Upper lobe of right lung (tissue), 1 donor: Measurements from ENCODE around the gene SLMAP. TPM values are rescaled to one million over a fixed set of nuclear protein-coding genes. Genes with fewer than 3 reads are reported as not detected.
A peak's percentile ranks its signal among the peaks of the same experiment; 100 is the strongest.

Experiments used
- ATAC-seq: fragments of 200-7000 bp; cut with Tn5 transposase; one replicate; pipeline ENCODE4 v1.9.1; 2020; ENCODE audit warnings: mild to moderate bottlenecking, moderate library complexity
- DNase-seq: peaks from one replicate; pipeline ENCODE4 v3.0.0-alpha.2; 2020
- H3K27ac ChIP-seq: fragments of 200-600 bp; one replicate; pipeline ENCODE4 v1.8.0; 2022
- H3K27me3 ChIP-seq: fragments of 200-600 bp; one replicate; pipeline ENCODE4 v1.8.0; 2022; ENCODE audit warnings: mild to moderate bottlenecking
- H3K36me3 ChIP-seq: fragments of 200-600 bp; one replicate; pipeline ENCODE4 v1.8.0; 2022
- H3K4me1 ChIP-seq: fragments of 200-600 bp; one replicate; pipeline ENCODE4 v1.8.0; 2022
- H3K4me3 ChIP-seq: fragments of 200-600 bp; one replicate; pipeline ENCODE4 v1.8.0; 2022; ENCODE audit warnings: mild to moderate bottlenecking
- H3K9me3 ChIP-seq: fragments of 200-600 bp; one replicate; pipeline ENCODE4 v1.8.0; 2022
- intact Hi-C: fragments of 100-400 bp; cut with DNase I; formaldehyde crosslinking; loops from one replicate; pipeline ENCODE4 v1.11.0; 2022
- total RNA-seq: library from RNA; stranded (reverse); fragmentation: NEBNext Ultra II Directional; extraction: Animal tissue kit (Norgen Biotek cat#: 25700); gene quantifications from one replicate; pipeline ENCODE4 v1.2.1, GENCODE V29; 2021
- TF ChIP-seq, protein P1 (sequence below): fragments of 200-600 bp; IDR thresholded peaks from one replicate; pipeline ENCODE4 v1.8.0; 2022; ENCODE audit warnings: antibody characterized with exemption
- donor health status: DM: no; HTN: yes; CAD: no; lungs with severe emphysema.

The SLMAP gene
- total RNA-seq, 1 donor from 2014 or later, result 65.2 TPM

DNA sequence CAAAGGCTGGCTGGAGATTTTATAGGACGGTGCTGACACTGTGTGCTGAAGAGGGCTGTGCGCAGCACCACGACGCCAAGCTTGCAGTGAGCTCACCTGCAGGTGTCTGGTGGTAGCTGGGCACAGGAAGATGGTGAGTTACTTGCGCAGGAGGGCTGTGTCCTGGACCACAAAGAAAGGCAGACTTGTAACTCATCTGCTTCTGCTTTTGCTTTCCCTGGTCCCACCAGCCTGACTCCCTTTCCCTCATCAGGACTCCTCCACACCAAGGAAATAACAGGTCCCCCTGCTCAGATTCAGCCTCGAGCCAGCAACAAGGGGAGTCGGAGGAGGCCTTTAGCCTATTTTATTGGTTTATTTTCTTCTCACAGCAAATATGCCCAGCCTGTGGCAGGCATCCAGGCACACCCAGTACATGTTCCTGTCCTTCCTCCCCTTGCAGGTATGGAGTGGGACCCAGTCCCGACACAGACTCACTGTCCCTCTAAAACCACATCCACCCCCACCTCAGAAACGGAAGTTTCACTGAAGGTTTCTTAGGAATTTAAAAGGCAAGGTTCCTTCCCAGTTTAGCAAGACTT lies 216.5 kb downstream of the SLMAP start:
- Histone ChIP-seq H3K27ac (no peak overlapping the region), H3K27me3 (no peaks in the 10 kb centered on the region), H3K4me1 (no peaks in the 10 kb centered on the region), H3K36me3 (no peaks in the 10 kb centered on the region), H3K9me3 (no peaks in the 10 kb centered on the region), H3K4me3 (no peak overlapping the region)
- TF ChIP-seq, protein P1, sequence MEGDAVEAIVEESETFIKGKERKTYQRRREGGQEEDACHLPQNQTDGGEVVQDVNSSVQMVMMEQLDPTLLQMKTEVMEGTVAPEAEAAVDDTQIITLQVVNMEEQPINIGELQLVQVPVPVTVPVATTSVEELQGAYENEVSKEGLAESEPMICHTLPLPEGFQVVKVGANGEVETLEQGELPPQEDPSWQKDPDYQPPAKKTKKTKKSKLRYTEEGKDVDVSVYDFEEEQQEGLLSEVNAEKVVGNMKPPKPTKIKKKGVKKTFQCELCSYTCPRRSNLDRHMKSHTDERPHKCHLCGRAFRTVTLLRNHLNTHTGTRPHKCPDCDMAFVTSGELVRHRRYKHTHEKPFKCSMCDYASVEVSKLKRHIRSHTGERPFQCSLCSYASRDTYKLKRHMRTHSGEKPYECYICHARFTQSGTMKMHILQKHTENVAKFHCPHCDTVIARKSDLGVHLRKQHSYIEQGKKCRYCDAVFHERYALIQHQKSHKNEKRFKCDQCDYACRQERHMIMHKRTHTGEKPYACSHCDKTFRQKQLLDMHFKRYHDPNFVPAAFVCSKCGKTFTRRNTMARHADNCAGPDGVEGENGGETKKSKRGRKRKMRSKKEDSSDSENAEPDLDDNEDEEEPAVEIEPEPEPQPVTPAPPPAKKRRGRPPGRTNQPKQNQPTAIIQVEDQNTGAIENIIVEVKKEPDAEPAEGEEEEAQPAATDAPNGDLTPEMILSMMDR, result no peak
- no peak for DNase-seq
- ATAC-seq, result peak; percentile 20
- intact Hi-C loops, result no loop called here

DNA sequence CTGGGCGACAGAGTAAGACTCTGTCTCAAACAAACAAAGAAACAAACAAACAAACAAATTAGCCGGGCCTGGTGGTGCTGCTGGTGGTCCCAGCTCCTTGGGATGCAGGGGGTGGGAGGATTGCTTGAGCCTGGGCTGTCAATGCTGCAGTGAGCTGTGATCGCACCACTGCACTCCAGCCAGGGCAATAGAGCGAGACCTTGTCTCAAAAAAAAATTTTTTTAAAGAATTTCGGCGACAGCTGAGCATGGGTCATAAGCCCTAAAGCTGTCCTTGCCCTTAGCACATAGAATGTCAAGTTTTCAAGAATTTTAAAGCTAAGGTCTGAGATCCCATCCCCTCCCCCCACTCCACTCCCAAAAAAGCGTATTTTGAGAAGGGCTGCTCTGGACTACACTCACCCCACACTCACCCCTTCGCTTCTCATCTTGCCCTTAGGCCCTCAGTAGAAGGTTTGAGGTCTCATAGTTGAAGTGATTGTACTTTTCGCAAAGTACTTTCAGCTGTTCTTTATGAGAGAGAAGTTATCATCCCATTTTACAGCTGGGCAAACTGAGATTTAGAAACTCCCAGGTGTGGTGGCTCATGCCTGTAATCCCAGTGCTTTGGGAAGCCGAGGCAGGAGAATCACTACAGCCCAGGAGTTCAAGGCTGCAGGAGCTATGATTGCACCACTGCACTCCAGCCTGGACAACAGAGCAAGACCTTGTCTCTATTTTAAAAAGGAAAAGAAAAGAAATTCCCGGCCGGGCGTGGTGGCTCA lies 217.8 kb downstream of the SLMAP start:
- TF ChIP-seq, protein P1, result no peak
- ATAC-seq, result no peak
- intact Hi-C loops, result no loop called here
- H3K4me1 ChIP-seq, result no peaks in the 10 kb centered on the region
- no peak overlapping the region for H3K4me3 ChIP-seq
- H3K27me3 ChIP-seq, result no peaks in the 10 kb centered on the region
- H3K9me3 ChIP-seq, result no peaks in the 10 kb centered on the region
- no peak overlapping the region for H3K27ac ChIP-seq
- no peak for DNase-seq
- H3K36me3 ChIP-seq, result no peaks in the 10 kb centered on the region

DNA sequence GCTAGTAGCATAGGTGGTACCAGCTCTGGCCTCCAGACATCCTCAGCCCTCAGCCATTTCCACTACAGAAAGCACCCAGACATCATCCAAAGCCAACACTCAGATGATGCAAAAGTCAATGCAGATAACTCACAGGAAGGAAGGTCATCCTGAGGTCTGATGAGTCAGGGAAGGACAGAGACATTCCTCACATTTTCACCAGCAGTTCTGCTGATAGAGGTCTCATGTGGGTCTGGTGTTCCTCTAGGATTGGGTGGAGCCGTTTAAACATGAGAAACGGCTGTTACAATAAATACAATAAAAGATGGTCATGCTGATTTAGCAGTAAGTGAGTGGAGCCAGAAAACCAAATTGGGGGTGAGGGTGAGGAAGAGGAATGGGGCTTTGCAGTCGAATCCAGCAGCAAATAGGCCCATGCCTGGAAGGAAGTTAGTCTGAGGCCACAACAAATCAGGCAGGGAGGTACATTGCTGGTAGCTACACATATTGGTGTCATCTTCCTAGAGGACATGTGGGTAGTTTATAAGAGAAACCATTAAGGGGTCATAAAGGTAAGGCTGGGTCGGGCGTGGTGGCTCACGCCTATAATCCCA lies 218.8 kb downstream of the SLMAP start:
- no peaks in the 10 kb centered on the region for H3K4me1 ChIP-seq
- H3K27me3 ChIP-seq, result no peaks in the 10 kb centered on the region
- DNase-seq, result no peak

DNA sequence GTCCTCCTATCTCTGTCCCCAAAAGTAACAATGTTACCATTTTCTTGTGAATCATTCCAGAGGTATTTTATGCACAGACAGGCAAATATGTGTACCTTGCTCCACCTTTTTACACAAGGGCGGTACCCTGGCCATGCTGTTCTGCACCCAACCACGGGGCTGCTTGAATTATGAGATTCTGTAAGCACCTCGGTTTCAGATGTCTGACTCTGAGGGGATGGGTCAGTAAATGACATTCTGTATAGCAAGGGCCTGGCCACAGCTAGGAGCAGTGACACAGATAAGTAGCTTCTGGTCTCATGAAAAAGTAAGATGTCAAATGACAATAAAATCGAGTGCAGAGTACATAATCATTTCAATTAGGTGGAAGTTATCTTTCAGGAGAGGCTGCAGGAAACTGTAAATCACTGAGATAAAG lies 221.7 kb downstream of the SLMAP start:
- DNase-seq (no peak), ATAC-seq (peak; percentile 36)
- intact Hi-C loops, result no loop called here
- TF ChIP-seq, protein P1, result no peak
- peaks cover 1% of the 10 kb centered on the region for H3K4me1 ChIP-seq
- H3K36me3 ChIP-seq, result no peaks in the 10 kb centered on the region
- H3K27ac ChIP-seq, result peak overlapping the region; percentile 24
- H3K27me3 ChIP-seq, result no peaks in the 10 kb centered on the region
- no peak overlapping the region for H3K4me3 ChIP-seq
- H3K9me3 ChIP-seq, result no peaks in the 10 kb centered on the region

More for the DNA sequence above, 218.8 kb downstream of the SLMAP start:
- intact Hi-C loops, result no loop called here
- peak; percentile 47 for ATAC-seq
- H3K9me3 ChIP-seq, result no peaks in the 10 kb centered on the region
- H3K4me3 ChIP-seq, result no peak overlapping the region
- no peaks in the 10 kb centered on the region for H3K36me3 ChIP-seq
- TF ChIP-seq, protein P1, result no peak
- no peak overlapping the region for H3K27ac ChIP-seq

DNA sequence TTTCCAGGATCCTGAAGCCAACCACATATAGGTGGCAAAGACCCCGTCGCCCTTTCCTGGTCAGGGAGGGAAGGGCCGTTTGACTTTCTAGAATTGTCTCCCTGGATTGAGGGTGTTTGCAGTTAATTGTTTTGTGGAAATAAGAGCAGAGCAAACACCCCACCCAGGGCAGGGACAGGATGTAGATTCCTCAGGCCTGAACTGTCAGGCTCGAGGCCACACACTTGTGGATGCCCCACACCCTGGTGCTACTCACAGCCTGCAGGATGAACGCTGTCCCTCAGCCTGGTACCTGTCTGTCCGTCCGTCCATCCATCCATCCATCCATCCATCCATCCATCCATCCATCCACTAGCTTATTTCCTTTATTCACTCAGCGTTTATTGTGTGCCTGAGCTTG lies 222.2 kb downstream of the SLMAP start:
- intact Hi-C loops, result no loop called here
- TF ChIP-seq, protein P1, result no peak
- no peaks in the 10 kb centered on the region for H3K36me3 ChIP-seq
- H3K9me3 ChIP-seq, result no peaks in the 10 kb centered on the region
- H3K27ac ChIP-seq, result peak overlapping the region; percentile 24
- H3K4me3 ChIP-seq, result no peak overlapping the region
- H3K27me3 ChIP-seq, result no peaks in the 10 kb centered on the region
- ATAC-seq (peak; percentile 20), DNase-seq (no peak)
- peaks cover 6% of the 10 kb centered on the region for H3K4me1 ChIP-seq

Other genes with a start within 250 kb of the SLMAP start
- 0.52 TPM for gene DNAH12, start 212.0 kb upstream of the SLMAP start, total RNA-seq
- gene PDE12, start 200.0 kb upstream of the SLMAP start, total RNA-seq, result 20.4 TPM
- gene ARF4, start 159.0 kb upstream of the SLMAP start, total RNA-seq, result 130 TPM
- 25.9 TPM for gene DENND6A, start 63.2 kb upstream of the SLMAP start, total RNA-seq